ENCODE measurements around the gene ICAM1. TPM values are rescaled to one million over a fixed set of nuclear protein-coding genes. Genes with fewer than 3 reads are reported as not detected.

ICAM1 gene
- total and polyA plus RNA-seq, 9 donors = 12.1 to 116 (median 18.7) TPM

- no peaks in the 10 kb centered on the region for H3K36me3 ChIP-seq
- intact Hi-C loops (cut with DNase I) = no loop called here
- no peak overlapping the region for H3K27ac ChIP-seq
- H3K4me1 ChIP-seq (ENCODE audit: insufficient read depth) = peaks cover 6% of the 10 kb centered on the region
- TF ChIP-seq CTCF (IDR thresholded peaks at IDR 0.05) (no peak), EP300 (IDR thresholded peaks at IDR 0.05) (no peak), POLR2A (IDR thresholded peaks at IDR 0.05) (no peak)
- H3K4me3 ChIP-seq = no peak overlapping the region
- DNase-seq = no peak
- no peaks in the 10 kb centered on the region for H3K27me3 ChIP-seq
- 91 to 93% (median 91%) methylated on average over 33 to 34 of the region's 34 CpGs for WGBS, 3 donors
- no peaks in the 10 kb centered on the region for H3K9me3 ChIP-seq
These were observed 13.4 kb downstream of the ICAM1 start for GRCh38 chr19:10284065-10284959.

GRCh38 chr19:10284960-10285278 lies 14.0 kb downstream of the ICAM1 start:
- H3K4me1 ChIP-seq (ENCODE audit: insufficient read depth) = peaks cover 6% of the 10 kb centered on the region
- H3K4me3 ChIP-seq = no peak overlapping the region
- TF ChIP-seq EP300 (IDR thresholded peaks at IDR 0.05) (no peak), CTCF (IDR thresholded peaks at IDR 0.05) (no peak), POLR2A (IDR thresholded peaks at IDR 0.05) (no peak)
- no peaks in the 10 kb centered on the region for H3K36me3 ChIP-seq
- intact Hi-C loops (cut with DNase I) = no loop called here
- 92 to 97% (median 94%) methylated on average over 13 of the region's 13 CpGs for WGBS, 3 donors
- H3K9me3 ChIP-seq = no peaks in the 10 kb centered on the region
- H3K27ac ChIP-seq = no peak overlapping the region
- H3K27me3 ChIP-seq = no peaks in the 10 kb centered on the region
- DNase-seq = no peak

GRCh38 chr19:10285393-10285792 lies 14.5 kb downstream of the ICAM1 start:
- no peaks in the 10 kb centered on the region for H3K9me3 ChIP-seq
- 91 to 93% (median 93%) methylated on average over 4 of the region's 4 CpGs for WGBS, 3 donors
- TF ChIP-seq EP300 (IDR thresholded peaks at IDR 0.05) (no peak), CTCF (IDR thresholded peaks at IDR 0.05) (no peak), POLR2A (IDR thresholded peaks at IDR 0.05) (no peak)
- intact Hi-C loops (cut with DNase I) = no loop called here
- no peaks in the 10 kb centered on the region for H3K27me3 ChIP-seq
- peaks cover 8% of the 10 kb centered on the region for H3K4me1 ChIP-seq (ENCODE audit: insufficient read depth)
- no peak overlapping the region for H3K4me3 ChIP-seq
- DNase-seq = no peak
- no peak overlapping the region for H3K27ac ChIP-seq
- H3K36me3 ChIP-seq = no peaks in the 10 kb centered on the region

DNA sequence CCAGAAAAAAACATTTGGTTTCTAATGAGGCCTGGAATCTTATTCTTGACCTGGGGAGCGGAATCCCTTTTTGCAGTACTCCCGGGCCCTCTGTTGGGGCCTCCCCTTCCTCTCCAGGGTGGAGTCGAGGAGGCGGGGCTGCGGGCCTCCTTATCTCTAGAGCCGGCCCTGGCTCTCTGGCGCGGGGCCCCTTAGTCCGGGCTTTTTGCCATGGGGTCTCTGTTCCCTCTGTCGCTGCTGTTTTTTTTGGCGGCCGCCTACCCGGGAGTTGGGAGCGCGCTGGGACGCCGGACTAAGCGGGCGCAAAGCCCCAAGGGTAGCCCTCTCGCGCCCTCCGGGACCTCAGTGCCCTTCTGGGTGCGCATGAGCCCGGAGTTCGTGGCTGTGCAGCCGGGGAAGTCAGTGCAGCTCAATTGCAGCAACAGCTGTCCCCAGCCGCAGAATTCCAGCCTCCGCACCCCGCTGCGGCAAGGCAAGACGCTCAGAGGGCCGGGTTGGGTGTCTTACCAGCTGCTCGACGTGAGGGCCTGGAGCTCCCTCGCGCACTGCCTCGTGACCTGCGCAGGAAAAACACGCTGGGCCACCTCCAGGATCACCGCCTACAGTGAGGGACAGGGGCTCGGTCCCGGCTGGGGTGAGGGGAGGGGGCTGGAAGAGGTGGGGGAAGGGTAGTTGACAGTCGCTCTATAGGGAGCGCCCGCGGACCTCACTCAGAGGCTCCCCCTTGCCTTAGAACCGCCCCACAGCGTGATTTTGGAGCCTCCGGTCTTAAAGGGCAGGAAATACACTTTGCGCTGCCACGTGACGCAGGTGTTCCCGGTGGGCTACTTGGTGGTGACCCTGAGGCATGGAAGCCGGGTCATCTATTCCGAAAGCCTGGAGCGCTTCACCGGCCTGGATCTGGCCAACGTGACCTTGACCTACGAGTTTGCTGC lies 16.1 kb downstream of the ICAM1 start, which contains the start of gene ICAM4:
Gene ICAM4 (plus strand): TSS at position 153 of the 935 bp plus-strand sequence. CDS start 58 bp downstream, at position 211.
- WGBS, 3 donors = 3 to 7% (median 4%) methylated on average over 42 to 59 of the region's 59 CpGs
- Histone ChIP-seq H3K36me3 (no peaks in the 10 kb centered on the region), H3K9me3 (no peaks in the 10 kb centered on the region), H3K4me3 (no peak within 1 kb of the TSS), H3K27ac (no peak within 1 kb of the TSS), H3K4me1 (ENCODE audit: insufficient read depth) (peaks cover 13% of the 10 kb centered on the region), H3K27me3 (no peaks in the 10 kb centered on the region)
- TF ChIP-seq CTCF (IDR thresholded peaks at IDR 0.05) = no peak
- no peak for TF ChIP-seq POLR2A (IDR thresholded peaks at IDR 0.05)
- no peak for TF ChIP-seq EP300 (IDR thresholded peaks at IDR 0.05)
- intact Hi-C loops (cut with DNase I) = no loop called here
- peak; percentile 58 to 83 (median 62) for DNase-seq

Data from ovary (tissue), 9 donors.